ENCODE measurements around the gene CKS1B.
"Not testable (repeated sequence)": the region's sequence is repeated elsewhere in the genome, so short reads cannot be mapped to it uniquely, and the experiment has no call there.

CKS1B gene

DNA sequence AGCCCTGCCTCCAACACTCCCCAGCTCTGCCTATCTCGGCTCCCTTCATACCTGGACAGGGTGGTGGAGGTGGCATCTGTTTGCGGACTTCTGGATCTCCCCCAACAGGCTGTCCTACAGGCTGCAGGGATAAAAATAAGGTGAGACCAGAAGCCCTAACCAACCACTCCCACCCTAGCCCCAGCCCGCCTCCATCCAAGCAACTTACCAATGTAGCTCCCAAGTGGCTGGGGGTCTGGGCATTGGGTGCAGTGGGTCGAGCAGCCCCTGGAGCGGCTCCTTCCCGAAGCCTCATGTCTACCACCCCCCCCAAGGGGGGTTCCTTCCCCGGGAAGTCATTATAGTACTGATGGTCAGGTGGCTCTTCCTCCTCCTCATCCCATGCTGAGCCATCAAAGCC, 8.4 kb upstream of the CKS1B start:
- no peak for DNase-seq

DNA sequence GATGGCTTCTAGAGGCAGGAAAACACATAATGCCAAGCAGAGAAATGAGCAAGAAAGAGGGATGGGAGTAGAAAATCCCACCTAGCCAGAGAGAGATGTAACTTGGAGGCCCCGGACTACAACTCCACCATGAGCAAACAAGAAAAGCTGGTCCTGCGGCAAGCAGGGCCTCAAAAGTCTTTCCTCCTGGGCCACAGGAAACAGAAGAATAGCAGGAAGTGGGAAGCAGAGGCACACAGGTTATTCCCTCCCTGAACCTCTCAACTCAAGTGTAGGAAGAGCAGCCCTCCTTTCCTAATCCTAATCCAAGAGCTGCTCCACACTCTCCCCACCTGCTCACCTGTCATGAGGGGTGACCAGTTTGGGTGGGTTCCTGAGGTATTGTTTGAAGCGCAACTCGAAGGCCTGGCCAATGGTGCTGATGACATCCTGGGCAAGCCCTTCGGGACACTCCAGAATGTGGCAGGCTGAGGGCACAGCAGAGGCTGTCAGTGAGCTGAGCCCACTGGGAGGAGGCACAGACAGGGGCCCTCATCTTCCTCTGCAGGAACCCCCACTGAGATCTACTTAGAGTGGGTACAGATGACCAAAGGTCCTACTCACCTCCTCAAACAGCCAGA, 7.0 kb upstream of the CKS1B start:
- DNase-seq: no peak

GRCh38 chr1:154968731-154969130, 5.8 kb upstream of the CKS1B start:
- DNase-seq: no peak

GRCh38 chr1:154969246-154969645, 5.2 kb upstream of the CKS1B start:
- DNase-seq: no peak

- DNase-seq: no peak
Measured at GRCh38 chr1:154969860-154970452, 4.5 kb upstream of the CKS1B start.

GRCh38 chr1:154970631-154971340, 3.7 kb upstream of the CKS1B start, which contains the start of gene SHC1:
TSS of gene SHC1 (minus strand) at chr1:154970747. CDS start at chr1:154970526, 221 bp downstream.
- DNase-seq: peak; percentile 96

DNA sequence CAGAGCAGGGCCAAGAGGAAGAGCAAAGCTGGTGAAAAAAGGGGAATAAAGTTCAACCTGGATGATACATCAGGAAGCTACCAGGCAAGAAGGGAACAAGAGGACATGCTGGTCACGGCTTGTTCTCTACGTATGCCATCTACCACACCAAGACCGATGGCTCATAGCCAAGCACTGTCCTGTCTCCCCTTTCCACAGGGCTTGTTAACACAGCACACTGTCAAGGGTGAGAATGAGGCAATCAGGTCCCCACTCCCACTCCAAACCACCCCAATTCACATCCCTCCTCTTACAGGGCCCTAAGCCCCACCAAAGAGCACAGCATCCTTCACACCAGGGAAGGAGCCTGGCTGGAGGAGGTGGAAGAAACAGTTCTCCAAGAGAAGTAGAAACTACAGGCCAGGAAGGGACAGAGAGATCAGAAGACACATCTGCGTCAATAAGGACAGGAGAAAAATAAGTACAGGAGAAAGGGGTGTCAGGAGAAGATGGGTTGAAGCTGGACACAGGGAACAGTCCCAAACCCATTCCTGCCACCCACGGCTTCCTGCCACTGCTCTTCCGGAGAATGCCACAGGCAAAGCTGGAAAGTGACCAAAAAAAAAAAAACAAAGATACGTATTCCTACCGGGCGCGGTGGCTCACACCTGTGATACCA, 3.0 kb upstream of the CKS1B start:
- DNase-seq: no peak

GRCh38 chr1:154972213-154972516, 2.3 kb upstream of the CKS1B start:
- no peak for DNase-seq

DNA sequence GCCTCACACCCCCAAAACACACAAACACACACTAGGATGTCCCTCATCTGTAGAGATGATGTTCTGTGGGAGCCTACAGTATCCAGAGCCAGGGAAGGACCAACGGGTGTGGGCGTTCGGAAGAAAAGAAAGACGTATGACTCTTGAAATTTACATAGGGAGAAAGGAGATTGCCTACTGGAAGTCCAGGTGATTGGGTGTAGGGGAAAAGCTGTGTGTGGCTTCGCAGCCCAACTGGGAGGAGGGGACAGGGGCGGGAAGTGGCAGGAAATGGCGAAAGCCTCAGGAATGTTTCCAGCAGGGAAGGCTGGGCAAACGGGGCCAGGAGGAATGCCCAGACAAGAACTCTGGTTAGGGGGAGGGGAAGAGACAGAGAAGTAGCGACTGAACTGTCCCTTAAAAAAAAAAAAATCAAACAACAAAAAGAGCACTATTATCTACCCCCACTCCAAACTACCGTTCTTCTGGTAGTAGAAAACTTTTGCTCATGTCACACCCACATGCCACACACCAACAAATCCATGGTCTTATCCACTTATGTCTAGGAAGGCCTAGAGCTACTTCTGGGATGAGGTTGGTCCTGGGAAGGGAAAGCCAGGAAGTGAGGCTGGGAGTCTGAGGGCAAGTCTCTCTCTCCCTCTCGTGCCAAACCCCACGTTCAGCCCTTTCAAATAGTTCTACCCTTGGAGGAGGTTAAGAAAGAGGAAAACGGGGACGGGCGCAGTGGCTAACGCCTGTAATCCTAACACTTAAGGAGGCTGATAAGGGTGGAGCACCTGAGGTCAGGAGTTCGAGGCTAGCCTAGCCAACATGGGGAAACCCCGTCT, 1.8 kb upstream of the CKS1B start:
- DNase-seq: peak; percentile 99

GRCh38 chr1:154973344-154974101, 958 bp upstream of the CKS1B start:
- peak; percentile 98 for DNase-seq

DNA sequence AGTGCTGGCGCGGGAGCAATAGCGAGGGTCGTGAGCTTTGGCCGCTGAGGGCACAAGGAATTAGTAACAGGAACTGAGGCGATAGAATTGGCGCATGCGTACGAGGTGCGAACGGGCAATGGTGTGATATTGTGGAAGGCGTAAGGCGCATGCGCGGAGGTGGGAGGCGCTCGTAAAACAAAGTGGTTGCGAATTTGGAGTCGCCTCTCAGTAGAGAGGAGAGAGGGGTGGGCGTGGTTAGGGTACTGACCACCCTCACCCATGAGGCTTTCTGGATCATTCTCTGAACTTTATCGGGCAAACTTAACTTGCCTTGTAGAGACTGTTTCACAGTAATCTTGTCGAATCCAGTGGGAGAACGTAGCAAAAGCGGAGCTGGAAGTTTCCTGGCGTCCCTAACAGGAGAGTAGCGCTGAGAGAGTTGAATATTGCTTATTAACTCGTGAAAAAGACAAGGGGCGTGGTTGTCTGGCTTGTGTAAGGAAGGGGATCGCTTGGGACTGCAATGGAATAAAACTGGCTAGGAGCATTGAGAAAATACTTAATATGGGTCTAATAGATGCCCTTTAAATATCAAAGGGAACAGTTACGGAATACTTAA, 427 bp downstream of the CKS1B start:
- peak; percentile 96 for DNase-seq

DNA sequence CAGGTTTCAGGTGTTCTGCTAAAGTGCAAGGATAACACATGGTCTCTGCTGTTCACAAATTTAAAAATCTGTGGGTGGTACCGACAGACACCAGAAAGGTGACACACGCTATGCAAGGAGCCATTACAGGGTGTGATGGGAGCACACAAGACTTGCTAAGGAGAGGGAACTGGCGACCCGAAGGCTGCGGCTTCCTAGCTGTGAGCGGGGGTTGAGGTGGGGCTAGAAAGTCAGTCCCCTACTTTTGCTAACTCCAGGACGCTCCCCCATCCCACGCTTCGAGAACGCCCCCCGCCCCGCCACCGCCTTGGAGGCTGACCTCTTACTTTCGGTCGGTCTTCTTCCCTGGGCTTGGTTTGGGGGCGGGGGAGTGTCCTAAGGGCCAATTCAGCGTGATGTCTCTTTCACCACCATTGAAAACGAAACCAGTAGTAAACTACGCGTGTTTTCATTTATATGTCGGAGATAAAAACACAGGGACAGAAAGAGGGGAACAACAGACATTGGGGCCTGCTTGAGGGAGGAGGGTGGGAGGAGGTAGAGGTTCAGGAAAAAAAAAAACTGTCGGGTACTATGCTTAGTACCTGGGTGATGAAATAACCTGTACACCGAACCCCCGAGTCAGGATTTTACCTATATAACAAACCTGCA, 1.1 kb downstream of the CKS1B start:
- peak; percentile 44 for DNase-seq

GRCh38 chr1:154977762-154978161, 3.3 kb downstream of the CKS1B start:
- DNase-seq: not testable (repeated sequence)

GRCh38 chr1:154978360-154978759, 3.9 kb downstream of the CKS1B start:
- DNase-seq: no peak

GRCh38 chr1:154982341-154982740, 7.9 kb downstream of the CKS1B start:
- DNase-seq: no peak

- peak; percentile 100 for DNase-seq
Measured at GRCh38 chr1:154982897-154983648, 8.6 kb downstream of the CKS1B start, which contains the start of gene FLAD1. TSS of gene FLAD1 (plus strand) at chr1:154983344. CDS start at chr1:154983695, 351 bp downstream.

GRCh38 chr1:154983776-154984466, 9.4 kb downstream of the CKS1B start:
- no peak for DNase-seq

DNA sequence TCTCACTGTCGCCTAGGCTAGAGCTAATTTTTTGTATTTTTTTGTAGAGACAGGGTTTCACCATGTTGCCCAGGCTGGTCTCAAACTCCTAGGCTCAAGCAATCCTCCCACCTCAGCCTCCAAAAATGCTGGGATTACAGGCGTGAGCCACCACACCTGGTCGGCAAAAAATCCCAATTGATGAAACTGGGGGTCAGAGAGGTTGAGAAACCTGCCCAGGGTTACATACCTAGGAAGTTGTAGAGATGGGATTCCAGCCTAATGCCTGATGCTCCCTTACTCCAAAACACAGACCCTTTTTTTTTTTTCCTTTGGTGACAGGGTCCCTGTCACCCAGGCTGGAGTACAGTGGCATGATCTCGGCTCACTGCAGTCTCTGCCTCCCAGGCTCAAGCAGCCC, 12.3 kb downstream of the CKS1B start:
- DNase-seq: not testable (repeated sequence)

GRCh38 chr1:154987326-154987725, 12.8 kb downstream of the CKS1B start:
- no peak for DNase-seq
